ENCODE results near the gene RALGPS1. TPM values are rescaled to one million over a fixed set of nuclear protein-coding genes. Genes with fewer than 3 reads are reported as not detected.
A peak's percentile ranks its signal among the peaks of the same experiment; 100 is the strongest.

Gene RALGPS1
- total RNA-seq, 1 donor = 2.9 TPM

DNA sequence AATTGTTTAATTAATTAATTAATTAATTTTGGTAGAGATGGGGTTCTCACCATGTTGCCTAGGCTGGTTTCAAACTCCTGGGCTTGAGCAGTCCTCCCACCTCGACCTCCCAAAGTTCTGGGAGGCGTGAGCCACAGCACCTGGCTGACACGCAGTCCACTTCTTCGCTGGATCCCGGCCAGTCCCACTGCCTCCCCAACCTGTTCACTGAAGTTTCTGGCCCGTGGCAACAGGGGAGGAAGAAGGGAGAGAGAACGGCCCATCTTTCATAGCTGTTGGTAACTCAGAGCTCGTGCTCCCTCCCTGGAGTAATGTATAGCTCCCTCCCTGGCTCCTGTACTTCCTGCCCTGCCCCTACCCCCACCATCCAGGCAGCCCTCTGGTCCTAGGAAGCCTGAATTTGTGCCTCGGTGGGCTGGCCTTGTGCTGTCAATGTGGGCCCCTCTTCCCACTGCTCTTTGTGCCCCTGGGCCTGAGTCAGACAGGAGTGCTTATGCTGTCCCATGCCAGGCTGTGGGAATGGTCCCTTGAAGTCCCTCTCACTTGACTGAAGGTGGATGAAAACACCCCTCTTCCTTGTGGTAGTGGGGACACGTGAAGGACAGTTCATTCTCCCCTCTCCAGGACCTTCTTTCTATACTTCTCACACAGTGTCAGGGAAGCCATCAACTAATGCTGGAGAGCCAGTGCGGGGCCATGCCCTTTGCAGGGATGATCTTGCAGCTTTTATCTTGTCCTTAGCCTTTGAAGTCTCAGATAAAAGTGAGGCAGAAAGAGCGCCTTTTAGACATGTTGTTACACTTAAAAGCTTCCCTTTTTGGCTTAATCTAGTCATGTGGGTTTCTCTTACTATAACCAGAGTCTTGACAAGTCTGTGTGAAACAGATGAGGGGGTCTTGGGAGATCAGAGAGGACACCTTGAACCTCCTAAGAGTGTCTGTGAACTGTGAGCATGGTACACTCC lies 169.8 kb downstream of the RALGPS1 start:
- H3K4me3 ChIP-seq (ENCODE audit: low read depth, low read length) = no peak overlapping the region
- TF ChIP-seq, protein P1, sequence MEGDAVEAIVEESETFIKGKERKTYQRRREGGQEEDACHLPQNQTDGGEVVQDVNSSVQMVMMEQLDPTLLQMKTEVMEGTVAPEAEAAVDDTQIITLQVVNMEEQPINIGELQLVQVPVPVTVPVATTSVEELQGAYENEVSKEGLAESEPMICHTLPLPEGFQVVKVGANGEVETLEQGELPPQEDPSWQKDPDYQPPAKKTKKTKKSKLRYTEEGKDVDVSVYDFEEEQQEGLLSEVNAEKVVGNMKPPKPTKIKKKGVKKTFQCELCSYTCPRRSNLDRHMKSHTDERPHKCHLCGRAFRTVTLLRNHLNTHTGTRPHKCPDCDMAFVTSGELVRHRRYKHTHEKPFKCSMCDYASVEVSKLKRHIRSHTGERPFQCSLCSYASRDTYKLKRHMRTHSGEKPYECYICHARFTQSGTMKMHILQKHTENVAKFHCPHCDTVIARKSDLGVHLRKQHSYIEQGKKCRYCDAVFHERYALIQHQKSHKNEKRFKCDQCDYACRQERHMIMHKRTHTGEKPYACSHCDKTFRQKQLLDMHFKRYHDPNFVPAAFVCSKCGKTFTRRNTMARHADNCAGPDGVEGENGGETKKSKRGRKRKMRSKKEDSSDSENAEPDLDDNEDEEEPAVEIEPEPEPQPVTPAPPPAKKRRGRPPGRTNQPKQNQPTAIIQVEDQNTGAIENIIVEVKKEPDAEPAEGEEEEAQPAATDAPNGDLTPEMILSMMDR (IDR thresholded peaks at IDR 0.05; ENCODE audit: insufficient read depth, low read length) = no peak
- no peak for DNase-seq (ENCODE audit: low read depth)

DNA sequence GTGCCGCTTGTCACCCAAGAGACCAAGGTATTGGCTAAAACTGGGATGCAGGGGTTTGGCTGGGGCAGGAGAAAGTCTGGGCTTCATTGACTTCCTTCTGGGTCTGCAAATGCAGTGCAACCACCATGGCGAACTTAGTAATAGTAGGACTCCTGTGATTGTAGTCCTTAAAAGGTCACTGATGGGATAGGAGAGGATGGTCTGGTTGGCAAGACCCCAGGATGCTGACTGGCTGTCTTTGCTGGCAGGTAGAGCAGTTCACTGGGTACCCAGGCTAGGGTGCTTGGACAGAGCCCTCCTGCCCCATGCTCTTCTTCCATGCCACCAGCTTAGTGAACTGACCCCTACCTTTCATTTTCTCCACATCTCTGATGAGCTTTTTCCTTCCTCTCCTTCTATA lies 170.6 kb downstream of the RALGPS1 start:
- TF ChIP-seq, protein P1 (IDR thresholded peaks at IDR 0.05; ENCODE audit: insufficient read depth, low read length) = no peak
- H3K4me3 ChIP-seq (ENCODE audit: low read depth, low read length) = no peak overlapping the region
- DNase-seq (ENCODE audit: low read depth) = no peak

DNA sequence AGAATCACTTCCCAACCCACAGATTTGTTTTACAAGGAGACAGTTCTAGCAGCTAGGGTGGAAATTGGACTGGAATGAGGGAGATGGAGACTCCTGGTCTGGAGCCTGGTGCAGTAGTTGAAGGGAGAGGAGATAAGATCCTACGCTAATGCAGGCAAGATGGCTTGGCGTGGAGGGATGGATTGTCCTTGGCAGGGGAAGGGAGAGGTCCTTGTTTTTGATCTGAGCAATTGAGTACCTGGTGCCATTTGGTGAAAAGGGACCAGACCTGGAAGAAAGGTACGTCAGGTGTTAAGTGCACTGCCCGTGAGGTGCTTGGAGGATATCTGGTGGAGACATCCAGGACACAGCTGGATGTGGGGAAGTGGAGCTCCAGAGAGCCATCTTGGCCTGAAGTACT lies 172.2 kb downstream of the RALGPS1 start:
- TF ChIP-seq, protein P1 (IDR thresholded peaks at IDR 0.05; ENCODE audit: insufficient read depth, low read length) = no peak
- no peak overlapping the region for H3K4me3 ChIP-seq (ENCODE audit: low read depth, low read length)
- no peak for DNase-seq (ENCODE audit: low read depth)

DNA sequence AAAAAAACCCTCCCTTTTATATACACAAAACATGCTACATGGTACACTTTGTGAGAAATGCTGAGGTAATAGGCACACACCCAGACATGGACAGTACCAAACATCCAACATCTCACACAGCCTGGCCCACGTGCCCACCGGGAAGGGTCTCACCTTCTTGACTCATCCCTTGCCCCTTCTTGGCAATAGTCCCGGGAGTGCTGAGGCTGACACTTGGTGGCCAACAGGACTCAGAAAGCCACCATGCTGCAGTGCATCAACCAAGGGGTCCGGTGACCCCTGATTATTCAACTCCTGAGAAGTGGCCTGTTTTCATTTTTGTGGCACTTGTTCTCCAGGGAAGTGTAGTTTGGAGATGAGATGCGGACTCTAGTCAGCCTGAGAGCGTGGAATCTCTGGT lies 172.8 kb downstream of the RALGPS1 start:
- TF ChIP-seq, protein P1 (IDR thresholded peaks at IDR 0.05; ENCODE audit: insufficient read depth, low read length) = no peak
- no peak for DNase-seq (ENCODE audit: low read depth)
- no peak overlapping the region for H3K4me3 ChIP-seq (ENCODE audit: low read depth, low read length)

DNA sequence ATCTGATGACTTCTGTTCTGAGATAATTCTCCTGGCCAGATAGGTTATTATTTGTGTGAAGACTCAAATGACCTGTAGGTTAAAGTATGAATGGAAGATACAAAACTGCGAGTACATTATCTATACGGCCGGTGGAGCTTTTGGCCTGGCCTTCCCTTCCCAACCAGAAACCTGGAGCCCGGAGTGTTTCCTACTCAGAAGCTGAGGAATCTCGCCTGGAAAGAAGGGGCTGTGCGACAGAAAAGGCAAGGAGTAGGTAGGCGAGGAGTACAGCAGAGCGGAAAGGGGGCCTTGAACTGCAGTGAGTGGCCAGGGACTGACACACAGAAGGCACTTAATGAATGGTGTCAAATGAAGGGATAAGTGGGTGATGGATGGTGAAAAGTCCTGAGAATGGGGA lies 173.3 kb downstream of the RALGPS1 start:
- TF ChIP-seq, protein P1 (IDR thresholded peaks at IDR 0.05; ENCODE audit: insufficient read depth, low read length) = no peak
- DNase-seq (ENCODE audit: low read depth) = no peak
- H3K4me3 ChIP-seq (ENCODE audit: low read depth, low read length) = no peak overlapping the region

DNA sequence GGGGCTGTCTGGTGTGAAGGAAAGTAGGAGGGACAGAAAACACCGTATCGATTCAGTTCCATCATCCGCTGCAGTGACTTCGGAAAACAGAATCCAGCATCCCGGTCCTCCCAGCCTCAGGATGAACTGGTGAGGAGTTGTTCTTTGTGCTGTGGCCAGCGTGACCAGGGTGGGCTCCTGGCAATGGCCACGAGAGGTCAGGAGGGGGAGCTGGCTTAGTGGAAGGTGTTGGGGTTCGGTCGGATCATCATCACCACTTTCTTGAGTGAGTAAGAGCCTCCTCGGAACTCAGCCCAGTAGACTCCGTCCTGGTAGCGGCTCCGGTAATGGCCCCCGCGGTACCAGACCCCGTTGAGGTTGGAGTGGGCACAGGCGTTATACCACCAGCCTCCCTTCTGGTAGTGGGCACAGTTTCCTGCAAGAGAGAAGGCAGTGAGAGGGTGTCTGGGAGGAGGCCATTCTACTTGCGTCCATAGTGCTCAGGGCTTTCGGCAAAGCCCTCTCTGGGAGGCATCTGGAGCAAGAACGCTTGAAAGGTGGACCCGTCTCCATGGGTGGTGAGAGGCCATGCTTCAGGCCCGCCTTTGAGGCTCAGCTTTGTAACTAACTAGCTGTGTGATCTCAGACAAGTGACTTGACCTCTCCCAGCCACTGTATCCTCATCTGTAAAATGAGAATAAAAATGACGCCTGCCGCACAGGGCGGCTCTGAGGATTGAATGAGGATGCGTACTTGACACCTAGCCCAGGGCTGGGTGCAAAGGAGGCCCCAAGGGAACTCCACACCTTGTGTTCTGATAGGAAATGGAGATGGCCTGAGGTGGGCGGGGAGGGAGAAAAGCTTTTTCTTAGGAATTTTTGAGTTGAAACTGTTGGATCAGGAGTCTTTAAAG lies 174.4 kb downstream of the RALGPS1 start:
- H3K4me3 ChIP-seq (ENCODE audit: low read depth, low read length) = no peak overlapping the region
- DNase-seq (ENCODE audit: low read depth) = no peak
- TF ChIP-seq, protein P1 (IDR thresholded peaks at IDR 0.05; ENCODE audit: insufficient read depth, low read length) = peak; percentile 23

Measured in fibroblast of the aortic adventitia (primary cell).